ENCODE results near the gene DESI2.

DESI2 gene

DNA sequence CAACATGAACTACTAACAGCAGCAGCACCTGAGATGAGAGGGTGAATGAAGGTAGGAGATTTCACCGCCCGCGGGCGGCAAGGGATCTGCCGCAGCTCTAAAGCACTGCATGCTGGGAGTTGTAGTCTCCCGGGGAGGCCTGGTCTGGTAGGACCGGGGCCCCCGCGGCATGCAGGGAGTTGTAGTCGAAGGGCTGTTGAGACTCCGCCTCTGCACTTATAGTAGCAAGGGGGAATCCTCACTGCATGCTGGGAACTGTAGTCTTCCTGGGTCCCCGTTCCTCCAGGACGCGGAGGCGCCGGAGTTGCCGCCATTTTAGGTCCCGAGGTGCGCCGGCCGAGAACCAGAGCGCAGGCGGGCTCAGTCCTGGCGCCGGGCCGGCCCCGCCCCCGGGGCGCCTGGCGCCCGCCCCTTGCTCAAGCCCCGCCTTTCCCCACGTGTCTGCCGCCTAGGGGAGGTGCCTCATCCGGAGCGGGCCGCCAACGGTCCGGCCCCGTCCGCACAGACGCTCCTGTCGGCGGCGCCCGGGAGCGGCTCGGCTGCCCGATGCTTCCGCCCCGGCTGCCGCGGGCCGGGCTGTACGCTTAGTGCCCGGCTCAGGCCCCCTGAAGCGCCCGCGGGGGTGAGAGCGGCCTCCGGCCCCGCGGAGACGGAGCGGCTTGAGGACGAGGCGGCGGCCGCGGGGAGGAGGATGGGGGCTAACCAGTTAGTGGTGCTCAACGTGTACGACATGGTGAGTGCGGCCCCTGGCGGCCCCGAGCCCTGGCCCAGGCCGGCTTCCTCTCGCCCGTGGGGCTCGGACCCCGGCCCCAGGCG is at the start of gene DESI2:
TSS of gene DESI2 (plus strand) at position 504 of the 816 bp plus-strand sequence. CDS start at position 692, 188 bp downstream.
- Mint-ChIP-seq H3K4me3 (peak within 1 kb of the TSS; percentile 82), H3K27me3 (no peaks in the 10 kb centered on the region), H3K27ac (no peak within 1 kb of the TSS)

DNA sequence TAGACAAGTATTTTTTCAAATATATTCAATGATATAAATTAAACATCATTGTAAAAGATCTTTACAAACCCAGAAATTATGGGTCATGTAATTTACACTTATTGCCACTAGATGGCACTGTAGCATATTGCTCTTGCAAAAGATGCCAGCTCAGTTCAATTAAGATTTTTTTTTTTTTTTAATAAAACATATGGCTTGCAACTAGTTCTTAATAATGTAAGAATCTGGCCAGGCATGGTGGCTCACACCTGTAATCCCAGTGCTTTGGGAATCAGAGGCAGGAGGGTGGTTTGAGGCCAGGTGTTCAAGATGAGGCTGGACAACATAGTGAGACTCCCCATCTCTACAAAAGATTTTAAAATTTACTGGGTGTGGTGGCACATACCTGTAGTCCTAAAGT is 49.4 kb upstream of the DESI2 start:
- Mint-ChIP-seq H3K36me3 (no peaks in the 10 kb centered on the region), H3K9me3 (no peaks in the 10 kb centered on the region), H3K4me3 (no peak overlapping the region), H3K27ac (no peak overlapping the region), H3K4me1 (peaks cover 14% of the 10 kb centered on the region), H3K27me3 (peaks cover 10% of the 10 kb centered on the region)
- no peak for ATAC-seq

More for the DNA sequence above, at the start of gene DESI2:
- H3K36me3 Mint-ChIP-seq, result peaks cover 12% of the 10 kb centered on the region
- peak; percentile 98 for ATAC-seq
- peaks cover 20% of the 10 kb centered on the region for H3K4me1 Mint-ChIP-seq
- H3K9me3 Mint-ChIP-seq, result no peaks in the 10 kb centered on the region

DNA sequence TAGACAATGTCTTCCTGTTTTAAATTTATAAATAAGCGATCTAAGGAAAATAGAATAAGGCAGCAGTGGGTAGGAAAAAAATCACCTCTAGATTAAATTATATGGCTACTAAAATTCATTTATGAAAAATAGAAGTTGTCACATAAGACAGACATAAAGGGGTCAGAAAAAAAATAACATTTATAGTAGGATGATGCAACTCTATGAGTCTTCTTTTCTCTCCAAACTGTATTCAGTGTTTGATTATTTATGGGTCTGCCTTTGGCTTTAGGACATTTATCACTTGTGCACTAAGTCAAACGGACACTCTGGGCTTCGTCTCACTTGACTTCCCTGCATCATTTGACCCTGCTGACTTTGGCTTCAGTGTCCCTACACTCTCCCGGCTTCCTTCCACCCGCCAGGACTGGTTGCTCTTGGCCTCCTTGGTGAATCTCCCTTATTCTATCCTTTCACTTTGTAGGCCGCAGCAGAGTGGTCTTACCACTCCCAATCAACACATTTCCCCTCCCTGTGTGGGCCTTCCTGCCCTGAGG is 47.0 kb upstream of the DESI2 start:
- no peak for ATAC-seq
- H3K36me3 Mint-ChIP-seq, result no peaks in the 10 kb centered on the region
- H3K27me3 Mint-ChIP-seq, result peaks cover 10% of the 10 kb centered on the region
- H3K4me3 Mint-ChIP-seq, result no peak overlapping the region
- H3K9me3 Mint-ChIP-seq, result no peaks in the 10 kb centered on the region
- no peaks in the 10 kb centered on the region for H3K4me1 Mint-ChIP-seq
- H3K27ac Mint-ChIP-seq, result no peak overlapping the region

DNA sequence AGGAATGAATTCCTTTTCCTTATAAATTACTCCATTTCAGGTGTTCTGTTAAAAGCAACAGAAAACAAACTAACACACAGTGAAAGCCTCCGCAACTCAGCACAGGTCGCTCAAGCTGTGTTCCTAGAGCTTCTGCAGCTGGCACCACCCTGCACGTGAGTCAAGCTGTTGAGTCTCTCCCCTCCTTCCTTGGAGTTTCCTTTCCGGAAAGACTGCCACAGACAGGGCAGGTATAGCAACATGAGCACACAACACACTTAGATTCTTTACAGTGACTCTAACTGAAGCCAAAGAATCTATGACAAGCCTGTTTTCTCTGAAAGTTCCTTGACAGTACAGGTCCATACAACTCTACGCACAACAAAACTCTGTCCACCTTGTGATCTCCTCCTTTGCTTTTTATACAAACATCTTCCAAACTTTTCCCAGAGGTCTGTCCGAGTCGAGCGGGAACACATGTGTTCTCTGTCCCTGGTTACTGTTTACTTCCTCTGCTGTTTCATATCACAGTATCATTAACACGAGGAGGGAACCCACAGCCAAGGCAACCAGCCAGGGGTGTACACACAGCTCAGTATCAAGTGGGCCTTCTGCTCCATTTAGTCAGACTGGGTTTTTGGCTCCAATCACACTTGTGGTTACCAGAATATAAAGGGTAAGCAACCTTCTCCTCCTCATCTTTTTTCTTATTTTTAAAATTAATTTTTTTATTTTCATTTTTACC is 38.7 kb upstream of the DESI2 start:
- peaks cover 15% of the 10 kb centered on the region for H3K36me3 Mint-ChIP-seq
- ATAC-seq, result no peak
- H3K9me3 Mint-ChIP-seq, result no peaks in the 10 kb centered on the region
- no peak overlapping the region for H3K27ac Mint-ChIP-seq
- no peaks in the 10 kb centered on the region for H3K27me3 Mint-ChIP-seq
- H3K4me3 Mint-ChIP-seq, result no peak overlapping the region
- H3K4me1 Mint-ChIP-seq, result no peaks in the 10 kb centered on the region

- Mint-ChIP-seq H3K9me3 (no peaks in the 10 kb centered on the region), H3K27ac (no peak overlapping the region), H3K4me3 (no peak overlapping the region), H3K36me3 (peaks cover 15% of the 10 kb centered on the region), H3K27me3 (no peaks in the 10 kb centered on the region), H3K4me1 (no peaks in the 10 kb centered on the region)
- no peak for ATAC-seq
These were observed 38.0 kb upstream of the DESI2 start for GRCh38 chr1:244614879-244615278.

GRCh38 chr1:244615301-244615700 is 37.6 kb upstream of the DESI2 start:
- H3K4me3 Mint-ChIP-seq, result no peak overlapping the region
- no peaks in the 10 kb centered on the region for H3K4me1 Mint-ChIP-seq
- no peak for ATAC-seq
- H3K9me3 Mint-ChIP-seq, result no peaks in the 10 kb centered on the region
- no peaks in the 10 kb centered on the region for H3K27me3 Mint-ChIP-seq
- H3K27ac Mint-ChIP-seq, result no peak overlapping the region
- H3K36me3 Mint-ChIP-seq, result peaks cover 15% of the 10 kb centered on the region

- Mint-ChIP-seq H3K4me1 (no peaks in the 10 kb centered on the region), H3K4me3 (no peak overlapping the region), H3K9me3 (no peaks in the 10 kb centered on the region), H3K27me3 (peaks cover 13% of the 10 kb centered on the region), H3K36me3 (peaks cover 5% of the 10 kb centered on the region), H3K27ac (no peak overlapping the region)
- no peak for ATAC-seq
These were observed 26.2 kb upstream of the DESI2 start for GRCh38 chr1:244626709-244627108.

DNA sequence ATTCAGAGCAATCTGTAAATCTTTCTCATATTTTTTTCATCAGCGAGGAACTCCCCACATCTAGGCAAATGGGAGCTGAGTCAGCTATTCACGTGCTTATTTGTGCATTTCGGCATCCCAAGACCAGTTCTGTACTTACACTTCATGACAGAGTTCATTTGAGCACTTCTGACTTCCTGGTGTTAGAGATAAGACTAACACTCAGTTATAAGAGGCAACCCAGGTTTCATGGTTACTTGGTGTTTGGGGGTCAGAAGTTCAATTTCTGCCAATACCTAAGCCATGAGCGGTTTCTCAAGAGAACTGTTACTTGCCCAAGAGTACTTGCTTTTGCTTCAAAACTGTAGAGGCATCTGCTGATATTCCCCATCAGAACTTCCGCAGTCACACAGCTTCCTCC is 24.1 kb upstream of the DESI2 start:
- Mint-ChIP-seq H3K4me1 (no peaks in the 10 kb centered on the region), H3K4me3 (no peak overlapping the region), H3K9me3 (no peaks in the 10 kb centered on the region), H3K36me3 (peaks cover 7% of the 10 kb centered on the region), H3K27ac (no peak overlapping the region), H3K27me3 (peaks cover 15% of the 10 kb centered on the region)
- no peak for ATAC-seq

DNA sequence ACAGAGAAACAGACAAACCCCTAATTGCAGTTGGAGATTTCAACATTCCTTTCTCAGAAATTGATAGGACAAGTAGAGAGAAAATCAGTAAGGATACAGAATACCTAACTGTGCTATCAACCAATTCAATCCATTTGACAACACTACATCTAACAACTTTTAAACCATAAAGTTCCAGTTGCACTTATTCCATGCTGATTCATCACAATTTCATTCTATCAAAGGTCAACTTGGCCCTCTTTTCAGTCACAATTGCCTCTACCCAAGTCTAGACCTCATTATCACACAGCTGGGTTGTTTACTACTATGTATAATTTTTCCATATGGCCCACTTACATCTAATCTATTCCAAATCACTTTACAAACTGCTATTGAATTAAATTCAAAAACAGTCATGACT is 19.8 kb upstream of the DESI2 start:
- peaks cover 7% of the 10 kb centered on the region for H3K27me3 Mint-ChIP-seq
- ATAC-seq, result no peak
- H3K36me3 Mint-ChIP-seq, result peaks cover 7% of the 10 kb centered on the region
- H3K4me1 Mint-ChIP-seq, result no peaks in the 10 kb centered on the region
- no peak overlapping the region for H3K27ac Mint-ChIP-seq
- no peaks in the 10 kb centered on the region for H3K9me3 Mint-ChIP-seq
- H3K4me3 Mint-ChIP-seq, result no peak overlapping the region

DNA sequence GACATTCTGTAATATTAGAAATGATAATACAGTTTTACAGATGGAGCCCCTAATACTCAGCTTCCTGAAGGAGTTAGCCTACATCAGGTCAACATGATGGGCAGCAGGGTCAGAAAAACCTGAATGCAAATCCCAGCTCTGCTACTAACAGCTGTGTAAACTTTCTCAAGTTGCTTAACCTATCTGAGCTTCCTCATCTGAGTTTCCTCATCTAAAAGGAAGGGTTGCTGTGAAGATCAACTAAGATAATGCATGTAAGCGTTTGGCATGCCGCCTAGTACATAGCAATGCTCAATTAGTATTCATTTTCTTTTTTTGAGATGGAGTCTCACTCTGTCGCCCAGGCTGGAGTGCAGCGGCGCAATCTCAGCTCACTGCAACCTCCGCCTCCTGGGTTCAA is 18.4 kb upstream of the DESI2 start:
- no peak overlapping the region for H3K27ac Mint-ChIP-seq
- H3K4me3 Mint-ChIP-seq, result no peak overlapping the region
- no peaks in the 10 kb centered on the region for H3K4me1 Mint-ChIP-seq
- no peak for ATAC-seq
- peaks cover 7% of the 10 kb centered on the region for H3K36me3 Mint-ChIP-seq
- H3K27me3 Mint-ChIP-seq, result peaks cover 7% of the 10 kb centered on the region
- no peaks in the 10 kb centered on the region for H3K9me3 Mint-ChIP-seq

GRCh38 chr1:244636488-244637259 is 16.3 kb upstream of the DESI2 start:
- no peak for ATAC-seq

DNA sequence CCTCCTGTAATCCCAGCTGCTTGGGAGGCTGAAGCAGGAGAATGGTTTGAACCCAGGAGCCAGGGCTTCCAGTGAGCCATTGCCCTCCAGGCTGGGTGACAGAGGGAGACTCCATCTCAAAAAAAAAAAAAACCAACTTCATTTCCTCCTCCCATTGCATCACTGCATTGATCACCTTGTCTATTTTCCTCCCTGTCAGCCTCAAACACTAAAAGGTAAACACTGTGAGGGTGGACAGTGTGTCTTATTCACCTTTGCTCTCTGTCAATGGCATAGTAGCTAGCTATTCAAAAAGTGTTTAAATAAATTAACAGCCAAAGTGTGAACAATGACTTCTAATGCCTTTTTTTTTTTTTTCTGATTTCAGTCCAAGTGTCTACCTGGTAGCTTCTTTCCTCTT is 13.4 kb upstream of the DESI2 start:
- Mint-ChIP-seq H3K4me1 (no peaks in the 10 kb centered on the region), H3K4me3 (no peak overlapping the region)
- no peak for ATAC-seq

More at GRCh38 chr1:244636488-244637259, 16.3 kb upstream of the DESI2 start:
- Mint-ChIP-seq H3K9me3 (no peaks in the 10 kb centered on the region), H3K27me3 (peaks cover 3% of the 10 kb centered on the region), H3K4me3 (no peak overlapping the region), H3K27ac (no peak overlapping the region), H3K36me3 (peaks cover 2% of the 10 kb centered on the region), H3K4me1 (no peaks in the 10 kb centered on the region)

DNA sequence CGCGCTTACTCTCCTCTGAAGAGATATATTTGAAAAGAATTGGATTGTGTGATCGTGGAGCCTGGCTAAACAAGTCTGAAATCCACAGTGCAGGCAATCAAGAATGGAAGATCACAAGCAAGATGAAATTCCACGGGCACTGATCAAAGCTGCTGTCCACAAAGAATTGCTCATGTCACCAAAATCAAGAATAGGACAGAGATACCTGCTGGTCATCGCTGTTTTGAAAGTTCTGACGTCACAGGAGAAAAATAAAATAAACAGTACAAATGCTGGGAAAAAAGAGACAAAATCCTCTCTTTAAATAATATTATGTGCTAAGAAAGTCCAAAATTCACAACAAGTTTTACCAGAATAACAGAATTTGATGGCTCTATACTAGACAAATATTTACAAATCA is 12.0 kb upstream of the DESI2 start:
- Mint-ChIP-seq H3K27ac (no peak overlapping the region), H3K27me3 (no peaks in the 10 kb centered on the region), H3K36me3 (no peaks in the 10 kb centered on the region), H3K4me3 (no peak overlapping the region), H3K4me1 (no peaks in the 10 kb centered on the region), H3K9me3 (no peaks in the 10 kb centered on the region)
- ATAC-seq, result no peak

More for the DNA sequence above, 13.4 kb upstream of the DESI2 start:
- Mint-ChIP-seq H3K27me3 (no peaks in the 10 kb centered on the region), H3K36me3 (no peaks in the 10 kb centered on the region), H3K9me3 (no peaks in the 10 kb centered on the region), H3K27ac (no peak overlapping the region)

GRCh38 chr1:244642526-244642925 is 10.4 kb upstream of the DESI2 start:
- no peak for ATAC-seq

DNA sequence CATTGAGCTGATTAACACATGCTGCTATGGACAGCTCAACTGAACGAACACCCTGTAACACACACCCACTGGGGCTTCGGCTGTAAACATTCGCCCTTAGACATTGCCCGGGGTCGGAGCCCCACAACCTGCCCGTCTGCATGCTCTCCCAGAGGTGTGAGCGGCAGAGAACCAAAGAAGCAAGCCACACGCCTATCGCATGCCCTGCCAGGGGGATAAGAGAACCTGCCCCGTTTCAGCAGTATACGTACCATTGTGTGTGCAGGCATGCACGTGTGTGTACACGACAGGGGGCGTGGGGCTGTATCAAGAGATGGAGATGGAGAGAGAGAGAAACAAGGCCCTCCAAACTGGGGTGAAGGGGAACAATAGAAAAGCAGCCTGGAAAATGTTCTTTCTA is 9.9 kb upstream of the DESI2 start:
- Mint-ChIP-seq H3K36me3 (no peaks in the 10 kb centered on the region), H3K27ac (no peak overlapping the region), H3K27me3 (no peaks in the 10 kb centered on the region), H3K9me3 (no peaks in the 10 kb centered on the region), H3K4me1 (no peaks in the 10 kb centered on the region), H3K4me3 (no peak overlapping the region)
- ATAC-seq, result no peak

More at GRCh38 chr1:244642526-244642925, 10.4 kb upstream of the DESI2 start:
- Mint-ChIP-seq H3K27me3 (no peaks in the 10 kb centered on the region), H3K27ac (no peak overlapping the region), H3K9me3 (no peaks in the 10 kb centered on the region), H3K4me1 (no peaks in the 10 kb centered on the region), H3K36me3 (no peaks in the 10 kb centered on the region), H3K4me3 (no peak overlapping the region)

Measured in stimulated activated memory B cell treated with anti-CD40 and anti-IgM and Interleukin-4, amounts not matched to agents 10 μg/mL and 1 μg/mL and 100 μg/mL, for 72 hours (primary cell).